Left renal cortex interstitium (tissue), 4 donors: Measurements from ENCODE around the gene CCR2. TPM values are rescaled to one million over a fixed set of nuclear protein-coding genes. Genes with fewer than 3 reads are reported as not detected.
"Not testable (repeated sequence)": the region's sequence is repeated elsewhere in the genome, so short reads cannot be mapped to it uniquely, and the experiment has no call there.

Source experiments
- DNase-seq, 4 donors: peaks; one replicate each; pipeline ENCODE4 v3.0.0-alpha.2; 2013; ENCODE audit warnings: low read depth in 4 of 4, low spot score in 2 of 4, missing footprints in 1 of 4
- polyA plus RNA-seq, 4 donors: library from polyadenylated mRNA; unstranded; fragments of 120-200 nt; gene quantifications; one replicate each; pipeline ENCODE4 v1.2.1, GENCODE V29; 2013; ENCODE audit not compliant: insufficient read length in 4 of 4

The CCR2 gene
- 1 to 10 TPM in 3 of 4 donors, under 1 TPM in 1; 0.51 to 1.9 (median 1.7) TPM for polyA plus RNA-seq

- DNase-seq: no peak
Observed at GRCh38 chr3:46353647-46354410, at the start of gene CCR2. Gene CCR2, plus strand, starts transcription at chr3:46354111. Its CDS starts 3,417 bp downstream, at chr3:46357528.

GRCh38 chr3:46304739-46305138 lies 49.2 kb upstream of the CCR2 start:
- DNase-seq: no peak

- no peak for DNase-seq
Observed at GRCh38 chr3:46312991-46313390, 40.9 kb upstream of the CCR2 start.

GRCh38 chr3:46314517-46314916 lies 39.4 kb upstream of the CCR2 start:
- no peak for DNase-seq

- DNase-seq: no peak
Observed at GRCh38 chr3:46316206-46316605, 37.7 kb upstream of the CCR2 start.

- DNase-seq: no peak
Observed at GRCh38 chr3:46318207-46318927, 35.5 kb upstream of the CCR2 start.

- DNase-seq: no peak
Observed at GRCh38 chr3:46321461-46322104, 32.3 kb upstream of the CCR2 start.

GRCh38 chr3:46324036-46324435 lies 29.9 kb upstream of the CCR2 start:
- DNase-seq: no peak

GRCh38 chr3:46325645-46326300 lies 28.1 kb upstream of the CCR2 start:
- DNase-seq: no peak

GRCh38 chr3:46330676-46331075 lies 23.2 kb upstream of the CCR2 start:
- not testable (repeated sequence) for DNase-seq

GRCh38 chr3:46334741-46335478 lies 19.0 kb upstream of the CCR2 start:
- DNase-seq: no peak

- no peak for DNase-seq
Observed at GRCh38 chr3:46335541-46335940, 18.4 kb upstream of the CCR2 start.

- DNase-seq: no peak
Observed at GRCh38 chr3:46337911-46338310, 16.0 kb upstream of the CCR2 start.

- DNase-seq: no peak
Observed at GRCh38 chr3:46338840-46339239, 15.1 kb upstream of the CCR2 start.

- DNase-seq: no peak
Observed at GRCh38 chr3:46344476-46344875, 9.4 kb upstream of the CCR2 start.

- no peak for DNase-seq
Observed at GRCh38 chr3:46348823-46349482, 5.0 kb upstream of the CCR2 start.

GRCh38 chr3:46349484-46350261 lies 4.2 kb upstream of the CCR2 start:
- DNase-seq: no peak

- no peak for DNase-seq
Observed at GRCh38 chr3:46350262-46350565, 3.7 kb upstream of the CCR2 start.

GRCh38 chr3:46351646-46352045 lies 2.3 kb upstream of the CCR2 start:
- no peak for DNase-seq
